HEK293T (cell line): ENCODE data around the gene HAUS1.

ENCODE experiments used
- CTCF ChIA-PET: fragments of 350-600 bp; formaldehyde crosslinking; extraction: SDS; loops from one replicate; lab custom pipeline; 2021; ENCODE audit warnings: antibody characterized with exemption, inconsistent platforms; lab: Yijun Ruan, JAX
- POLR2A ChIA-PET: fragments of 350-600 bp; formaldehyde crosslinking; extraction: SDS; loops from one replicate; lab custom pipeline; 2020; ENCODE audit warnings: antibody characterized with exemption, inconsistent platforms; lab: Yijun Ruan, JAX
- DNase-seq: peaks from one replicate; pipeline ENCODE4 v3.0.0; 2012; ENCODE audit warnings: mixed read lengths; ENCODE audit errors: extremely low spot score
- ARNT ChIP-seq: fragments of 450-650 bp; IDR thresholded peaks from 2 replicates; pipeline ENCODE4 v1.6.1; 2017; ENCODE audit warnings: mild to moderate bottlenecking
- BHLHE40 ChIP-seq: fragments of 450-650 bp; IDR thresholded peaks from 2 replicates; pipeline ENCODE4 v1.6.1; 2016; ENCODE audit warnings: mild to moderate bottlenecking, moderate library complexity, borderline replicate concordance
- CTBP1 ChIP-seq: fragments of 450-650 bp; IDR thresholded peaks from 2 replicates; pipeline ENCODE4 v1.6.1; 2016; ENCODE audit warnings: borderline replicate concordance
- ELF4 ChIP-seq: fragments of 450-650 bp; IDR thresholded peaks from 2 replicates; pipeline ENCODE4 v1.6.1; 2017; ENCODE audit warnings: antibody characterized with exemption
- FOXA1 ChIP-seq: fragments of 450-650 bp; IDR thresholded peaks from 2 replicates; pipeline ENCODE4 v1.6.1; 2016; ENCODE audit warnings: mild to moderate bottlenecking
- FOXK2 ChIP-seq: fragments of 450-650 bp; IDR thresholded peaks from 2 replicates; pipeline ENCODE4 v1.6.1; 2016; ENCODE audit warnings: mild to moderate bottlenecking
- FOXM1 ChIP-seq: fragments of 450-650 bp; IDR thresholded peaks from 2 replicates; pipeline ENCODE4 v1.6.1; 2017; ENCODE audit warnings: mild to moderate bottlenecking, borderline replicate concordance
- HDGF ChIP-seq: fragments of 450-650 bp; IDR thresholded peaks from 2 replicates; pipeline ENCODE4 v1.6.1; 2017; ENCODE audit warnings: antibody characterized with exemption, borderline replicate concordance
- L3MBTL2 ChIP-seq: fragments of 450-650 bp; conservative IDR thresholded peaks from 2 replicates; pipeline ENCODE4 v1.6.1; 2016; ENCODE audit warnings: mild to moderate bottlenecking
- LEF1 ChIP-seq: fragments of 450-650 bp; IDR thresholded peaks from 2 replicates; pipeline ENCODE4 v1.6.1; 2017; ENCODE audit warnings: mild to moderate bottlenecking, borderline replicate concordance
- NFRKB ChIP-seq: fragments of 450-650 bp; IDR thresholded peaks from 2 replicates; pipeline ENCODE4 v1.6.1; 2016; ENCODE audit warnings: mild to moderate bottlenecking, moderate library complexity
- SP1 ChIP-seq: fragments of 450-650 bp; IDR thresholded peaks from 2 replicates; pipeline ENCODE4 v1.6.1; 2017
- SUZ12 ChIP-seq: fragments of 450-650 bp; IDR thresholded peaks from 2 replicates; pipeline ENCODE4 v1.6.1; 2016; ENCODE audit warnings: mild to moderate bottlenecking
- TARDBP ChIP-seq: fragments of 450-650 bp; IDR thresholded peaks from 2 replicates; pipeline ENCODE4 v1.6.1; 2016
- ZNF384 ChIP-seq: fragments of 450-650 bp; IDR thresholded peaks from 2 replicates; pipeline ENCODE4 v1.6.1; 2016
- TF ChIP-seq, protein P1 (sequence below): fragments of 450-650 bp; IDR thresholded peaks from 2 replicates; pipeline ENCODE4 v1.6.1; 2016

HAUS1 gene

DNA sequence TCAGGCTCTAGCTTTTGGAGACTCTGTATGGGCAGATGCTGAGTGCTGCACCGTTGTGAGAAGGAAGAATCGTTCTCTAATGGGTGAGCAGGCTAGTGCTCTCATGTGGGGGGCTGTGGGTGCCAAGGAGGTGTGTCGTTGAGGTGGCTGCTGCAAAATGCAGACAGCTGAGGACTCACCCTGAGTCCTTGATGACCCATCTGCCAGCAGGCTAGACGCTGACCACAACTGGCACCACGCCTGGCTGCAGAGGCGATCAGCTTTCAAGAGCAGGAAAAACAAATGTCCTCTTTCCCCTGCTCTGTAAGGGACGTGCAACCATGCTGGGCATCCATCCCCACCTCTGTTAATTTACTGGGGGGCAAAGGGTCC lies 48.2 kb downstream of the HAUS1 start:
- DNase-seq, result no peak
- no peak for TF ChIP-seq FOXK2
- TF ChIP-seq SP1, result no peak
- TF ChIP-seq CTBP1, result no peak
- no peak for TF ChIP-seq SUZ12
- TF ChIP-seq FOXA1, result no peak
- TF ChIP-seq FOXM1, result no peak
- no peak for TF ChIP-seq LEF1
- TF ChIP-seq, protein P1, sequence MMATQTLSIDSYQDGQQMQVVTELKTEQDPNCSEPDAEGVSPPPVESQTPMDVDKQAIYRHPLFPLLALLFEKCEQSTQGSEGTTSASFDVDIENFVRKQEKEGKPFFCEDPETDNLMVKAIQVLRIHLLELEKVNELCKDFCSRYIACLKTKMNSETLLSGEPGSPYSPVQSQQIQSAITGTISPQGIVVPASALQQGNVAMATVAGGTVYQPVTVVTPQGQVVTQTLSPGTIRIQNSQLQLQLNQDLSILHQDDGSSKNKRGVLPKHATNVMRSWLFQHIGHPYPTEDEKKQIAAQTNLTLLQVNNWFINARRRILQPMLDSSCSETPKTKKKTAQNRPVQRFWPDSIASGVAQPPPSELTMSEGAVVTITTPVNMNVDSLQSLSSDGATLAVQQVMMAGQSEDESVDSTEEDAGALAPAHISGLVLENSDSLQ, result no peak
- TF ChIP-seq TARDBP, result no peak
- TF ChIP-seq BHLHE40, result no peak
- no peak for TF ChIP-seq HDGF
- TF ChIP-seq L3MBTL2, result no peak
- no peak for TF ChIP-seq ZNF384
- TF ChIP-seq ELF4, result no peak
- no peak for TF ChIP-seq NFRKB
- no peak for TF ChIP-seq ARNT
- ChIA-PET POLR2A (interaction anchor here (1.1 kb wide), 1 partner anchor 21 kb away, joined by 3 read pairs; no protein-coding TSS in a partner anchor), CTCF (no interaction called here)

DNA sequence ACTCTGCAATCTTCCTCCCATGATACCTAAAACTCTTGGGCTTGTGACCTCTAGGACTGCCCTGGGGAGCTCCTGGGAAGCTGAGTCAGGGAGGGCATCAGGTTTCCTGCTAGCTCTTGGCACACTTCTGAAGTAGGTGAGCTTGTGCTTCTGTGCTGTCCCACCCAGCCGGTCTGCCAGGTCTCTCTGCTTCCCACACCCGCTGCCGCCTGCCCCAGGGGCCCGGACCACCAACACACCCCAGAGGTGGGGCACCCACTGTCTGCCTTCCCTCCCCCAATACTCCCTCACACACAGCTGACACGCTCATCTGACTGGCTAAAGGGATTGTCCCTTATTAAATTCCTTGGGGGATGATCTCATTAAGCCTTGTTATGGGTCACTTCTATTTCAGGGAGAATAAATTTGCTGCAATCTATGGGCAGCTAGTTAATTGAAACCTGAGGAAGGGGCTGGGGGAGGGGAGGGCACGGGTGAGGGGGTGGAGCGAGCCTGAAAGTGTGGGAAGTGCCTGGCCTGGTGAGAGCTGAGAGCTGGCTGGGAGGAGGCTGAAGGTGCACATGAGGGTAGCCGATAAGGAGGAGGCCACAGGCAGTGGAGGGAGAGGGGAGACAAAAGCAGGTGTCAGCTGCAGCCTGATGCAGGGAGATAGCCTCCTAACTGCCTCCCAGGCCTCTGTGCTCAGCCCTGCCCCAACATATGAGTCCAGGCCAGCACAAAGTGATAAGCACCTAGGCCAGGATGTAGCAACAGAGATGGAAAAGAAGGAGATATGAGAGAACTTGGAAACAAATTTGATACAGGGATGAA lies 48.8 kb downstream of the HAUS1 start:
- TF ChIP-seq ELF4, result no peak
- TF ChIP-seq LEF1, result no peak
- no peak for TF ChIP-seq TARDBP
- TF ChIP-seq ARNT, result no peak
- TF ChIP-seq, protein P1, result no peak
- no peak for TF ChIP-seq HDGF
- no peak for TF ChIP-seq CTBP1
- no peak for TF ChIP-seq SUZ12
- ChIA-PET POLR2A (interaction anchor here (1.1 kb wide), 1 partner anchor 20 kb away, joined by 3 read pairs; no protein-coding TSS in a partner anchor), CTCF (interaction anchor here (0.6 kb wide), 2 partner anchors 28 to 31 kb away, joined by 4 read pairs; no protein-coding TSS in a partner anchor)
- DNase-seq, result no peak

DNA sequence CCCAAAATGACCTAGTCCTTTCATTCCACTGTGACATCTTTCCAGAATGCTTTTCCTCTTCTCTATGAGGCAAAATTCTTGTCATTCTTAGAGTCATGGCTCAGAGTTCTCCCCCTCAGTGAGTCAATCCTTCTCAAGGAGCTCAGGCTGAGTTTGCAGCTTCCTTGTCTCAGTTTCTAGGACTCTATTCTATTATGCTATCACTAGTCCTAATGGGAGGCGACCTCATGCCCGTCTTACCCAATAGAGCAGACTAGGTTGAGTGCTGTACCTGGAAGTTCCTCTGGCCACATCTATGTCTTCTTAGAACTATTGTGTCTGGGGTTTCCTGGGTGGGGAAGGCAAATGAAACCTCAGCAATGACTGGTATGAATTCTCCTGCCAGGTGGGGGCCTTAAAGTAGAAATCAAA lies 51.5 kb downstream of the HAUS1 start:
- no peak for DNase-seq
- CTCF ChIA-PET, result no interaction called here
- POLR2A ChIA-PET, result no interaction called here
- TF ChIP-seq L3MBTL2 (no peak), CTBP1 (no peak), ARNT (no peak), BHLHE40 (no peak), FOXM1 (no peak), FOXK2 (no peak)

DNA sequence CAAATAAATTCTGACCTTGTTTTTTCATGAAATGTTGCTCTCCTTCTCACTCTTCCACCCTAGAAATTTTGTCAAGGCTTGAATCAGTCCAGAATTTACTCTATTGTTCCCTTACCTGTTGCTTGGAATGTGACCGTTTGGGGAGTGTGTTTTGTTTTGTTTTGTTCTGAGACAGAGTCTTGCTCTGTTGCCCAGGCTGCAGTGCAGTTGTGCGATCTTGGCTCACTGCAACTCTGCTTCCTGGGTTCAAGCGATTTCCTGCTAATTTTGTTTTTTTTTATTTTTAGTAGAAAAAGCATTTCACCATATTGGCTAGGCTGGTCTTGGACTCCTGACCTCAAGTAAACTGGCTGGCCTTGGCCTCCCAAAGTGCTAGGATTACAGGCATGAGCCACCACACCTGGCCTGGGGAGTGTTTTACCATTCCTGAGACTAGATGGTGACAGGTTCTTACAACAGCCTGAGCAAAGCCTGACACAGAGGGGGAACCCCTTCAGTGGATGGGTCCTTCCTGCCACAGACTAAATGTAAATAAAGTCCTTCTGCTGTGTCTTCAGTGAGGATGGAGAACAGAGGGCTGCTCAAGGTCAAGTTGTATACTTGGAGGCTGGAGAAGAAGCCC lies 52.0 kb downstream of the HAUS1 start:
- ChIA-PET CTCF (no interaction called here), POLR2A (no interaction called here)
- no peak for DNase-seq
- TF ChIP-seq ZNF384 (no peak), ELF4 (no peak), BHLHE40 (no peak), SUZ12 (no peak), FOXM1 (no peak), CTBP1 (no peak)

DNA sequence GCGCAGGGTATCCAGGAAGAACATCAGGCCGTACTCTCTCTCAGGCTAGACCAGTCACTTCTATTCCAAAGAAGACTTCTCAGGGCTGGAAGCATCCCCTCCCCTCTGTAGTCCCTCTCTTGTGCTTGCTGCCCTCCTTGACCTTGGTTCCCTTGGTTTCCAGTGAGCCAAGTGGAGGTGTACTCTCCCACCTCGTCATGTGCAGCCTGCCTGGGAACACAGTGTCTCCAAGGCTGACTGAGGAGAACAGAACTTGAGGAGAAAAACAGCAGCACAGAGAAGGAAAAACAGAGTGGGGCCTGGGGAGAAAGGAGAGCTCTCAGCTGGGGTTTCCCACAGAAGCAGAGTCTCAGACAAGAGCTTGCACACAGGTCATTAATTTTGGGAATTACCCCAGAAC lies 52.7 kb downstream of the HAUS1 start:
- TF ChIP-seq ZNF384, result no peak
- TF ChIP-seq, protein P1, result no peak
- no peak for TF ChIP-seq ARNT
- no peak for TF ChIP-seq FOXA1
- no peak for TF ChIP-seq NFRKB
- no peak for TF ChIP-seq SP1
- TF ChIP-seq L3MBTL2, result no peak
- TF ChIP-seq HDGF, result no peak
- no peak for TF ChIP-seq BHLHE40
- TF ChIP-seq FOXK2, result no peak
- no peak for TF ChIP-seq ELF4
- TF ChIP-seq CTBP1, result no peak
- TF ChIP-seq SUZ12, result no peak
- TF ChIP-seq TARDBP, result no peak
- TF ChIP-seq FOXM1, result no peak
- TF ChIP-seq LEF1, result no peak
- no peak for DNase-seq
- CTCF ChIA-PET, result no interaction called here
- POLR2A ChIA-PET, result no interaction called here

DNA sequence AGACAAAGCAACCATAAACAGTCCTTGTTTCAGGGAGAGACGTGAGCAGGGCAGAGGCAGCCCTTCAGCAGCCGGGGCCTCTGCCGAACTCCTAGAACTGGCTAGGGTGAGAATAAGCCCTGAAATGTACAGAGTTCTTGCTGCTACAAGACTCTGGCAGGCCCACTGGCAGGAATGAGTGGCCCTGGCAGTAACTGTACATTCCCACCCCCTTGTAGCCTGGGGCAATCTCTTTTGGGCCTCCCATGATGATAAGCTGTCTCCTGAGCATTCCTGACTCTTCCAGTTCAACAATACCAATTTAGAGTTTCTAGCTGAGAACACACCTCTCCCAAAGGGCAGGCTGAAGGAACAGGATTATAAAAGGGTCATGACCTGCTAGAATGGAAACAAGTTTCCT lies 54.3 kb downstream of the HAUS1 start:
- DNase-seq, result no peak
- ChIA-PET CTCF (interaction anchor here (2.0 kb wide), 1 partner anchor 15 kb away, joined by 7 read pairs; a partner anchor contains a TSS), POLR2A (interaction anchor here (1.3 kb wide), 1 partner anchor 15 kb away, joined by 6 read pairs; a partner anchor contains a TSS)
- TF ChIP-seq HDGF, result no peak
- no peak for TF ChIP-seq ZNF384
- TF ChIP-seq FOXM1, result no peak
- no peak for TF ChIP-seq ARNT
- TF ChIP-seq FOXK2, result no peak
- no peak for TF ChIP-seq BHLHE40
- TF ChIP-seq LEF1, result no peak
- no peak for TF ChIP-seq SP1
- no peak for TF ChIP-seq NFRKB
- no peak for TF ChIP-seq L3MBTL2
- TF ChIP-seq ELF4, result no peak
- TF ChIP-seq, protein P1, result no peak
- TF ChIP-seq FOXA1, result no peak
- no peak for TF ChIP-seq CTBP1
- no peak for TF ChIP-seq TARDBP
- no peak for TF ChIP-seq SUZ12
